ENCODE results near the gene RBM19. TPM values are rescaled to one million over a fixed set of nuclear protein-coding genes. Genes with fewer than 3 reads are reported as not detected.

RBM19 gene
- total RNA-seq, 1 experiment from 2014 or later, result 35.7 TPM

DNA sequence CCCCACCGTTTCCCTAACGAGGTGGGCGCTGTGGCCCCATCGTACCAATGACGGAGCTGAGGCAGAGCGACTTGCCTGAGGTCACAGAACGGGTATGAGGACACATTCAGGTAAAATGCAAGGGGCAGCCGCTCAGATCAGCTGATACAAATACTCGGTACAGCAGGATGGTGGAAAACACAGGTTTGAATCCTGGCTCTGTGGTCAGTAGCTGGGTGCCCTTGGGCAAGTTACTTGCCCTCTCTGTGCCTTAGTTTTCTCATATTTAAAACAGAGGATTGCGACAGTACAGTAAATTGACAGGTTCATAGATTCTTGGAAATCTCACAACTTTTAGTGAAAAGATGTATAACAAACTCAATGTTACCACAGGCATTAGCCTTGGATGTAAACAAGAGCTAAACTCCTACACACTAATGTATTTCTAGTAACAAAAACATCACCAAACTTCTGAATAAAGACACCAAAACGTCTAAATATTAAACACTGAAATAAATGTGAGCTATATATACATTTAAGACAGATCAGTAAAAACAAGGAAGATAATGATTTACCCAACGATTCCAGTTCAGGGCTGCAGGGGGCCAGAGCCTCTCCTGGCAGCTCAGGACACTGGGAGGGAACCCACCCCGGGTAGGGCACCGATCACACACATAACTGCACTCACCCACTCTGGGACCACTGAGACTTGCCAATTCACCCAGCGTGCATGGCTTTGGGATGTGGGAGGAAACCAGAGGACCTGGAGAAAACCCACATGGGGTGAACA is 128.4 kb downstream of the RBM19 start:
- H3K27me3 ChIP-seq (replicated peaks; ENCODE audit: control insufficient read depth, insufficient read depth, low read length), result no peaks in the 10 kb centered on the region
- no peaks in the 10 kb centered on the region for H3K4me1 ChIP-seq
- Mint-ChIP-seq H3K4me1 (ENCODE audit: low read depth, unreplicated experiment) (no peaks in the 10 kb centered on the region), H3K36me3 (ENCODE audit: insufficient read depth, unreplicated experiment) (peaks cover 13% of the 10 kb centered on the region), H3K9me3 (ENCODE audit: unreplicated experiment) (no peaks in the 10 kb centered on the region), H3K27me3 (ENCODE audit: insufficient read depth, unreplicated experiment) (no peaks in the 10 kb centered on the region), H3K27ac (ENCODE audit: unreplicated experiment) (no peak overlapping the region), H3K4me3 (ENCODE audit: unreplicated experiment) (no peak overlapping the region)
- no peak for DNase-seq
- TF ChIP-seq, protein P1, sequence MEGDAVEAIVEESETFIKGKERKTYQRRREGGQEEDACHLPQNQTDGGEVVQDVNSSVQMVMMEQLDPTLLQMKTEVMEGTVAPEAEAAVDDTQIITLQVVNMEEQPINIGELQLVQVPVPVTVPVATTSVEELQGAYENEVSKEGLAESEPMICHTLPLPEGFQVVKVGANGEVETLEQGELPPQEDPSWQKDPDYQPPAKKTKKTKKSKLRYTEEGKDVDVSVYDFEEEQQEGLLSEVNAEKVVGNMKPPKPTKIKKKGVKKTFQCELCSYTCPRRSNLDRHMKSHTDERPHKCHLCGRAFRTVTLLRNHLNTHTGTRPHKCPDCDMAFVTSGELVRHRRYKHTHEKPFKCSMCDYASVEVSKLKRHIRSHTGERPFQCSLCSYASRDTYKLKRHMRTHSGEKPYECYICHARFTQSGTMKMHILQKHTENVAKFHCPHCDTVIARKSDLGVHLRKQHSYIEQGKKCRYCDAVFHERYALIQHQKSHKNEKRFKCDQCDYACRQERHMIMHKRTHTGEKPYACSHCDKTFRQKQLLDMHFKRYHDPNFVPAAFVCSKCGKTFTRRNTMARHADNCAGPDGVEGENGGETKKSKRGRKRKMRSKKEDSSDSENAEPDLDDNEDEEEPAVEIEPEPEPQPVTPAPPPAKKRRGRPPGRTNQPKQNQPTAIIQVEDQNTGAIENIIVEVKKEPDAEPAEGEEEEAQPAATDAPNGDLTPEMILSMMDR (IDR thresholded peaks at IDR 0.05; ENCODE audit: insufficient read depth in 1 of 2, low read depth in 1 of 2, low read length in 1 of 2, severe bottlenecking in 1 of 2, unreplicated experiment in 1 of 2), result no peak
- H3K9me3 ChIP-seq, result no peaks in the 10 kb centered on the region
- no TSS peak for BruUV-seq (replicated peaks)
- H3K36me3 ChIP-seq (ENCODE audit: control insufficient read depth, insufficient read depth, low read length), result no peaks in the 10 kb centered on the region
- intact Hi-C loops (cut with micrococcal nuclease; ENCODE audit: unreplicated experiment), result no loop called here
- H3K4me3 ChIP-seq (ENCODE audit: low read depth, low read length), result no peak overlapping the region
- CTCF ChIA-PET, result no interaction called here
- POLR2A ChIA-PET, result no interaction called here

DNA sequence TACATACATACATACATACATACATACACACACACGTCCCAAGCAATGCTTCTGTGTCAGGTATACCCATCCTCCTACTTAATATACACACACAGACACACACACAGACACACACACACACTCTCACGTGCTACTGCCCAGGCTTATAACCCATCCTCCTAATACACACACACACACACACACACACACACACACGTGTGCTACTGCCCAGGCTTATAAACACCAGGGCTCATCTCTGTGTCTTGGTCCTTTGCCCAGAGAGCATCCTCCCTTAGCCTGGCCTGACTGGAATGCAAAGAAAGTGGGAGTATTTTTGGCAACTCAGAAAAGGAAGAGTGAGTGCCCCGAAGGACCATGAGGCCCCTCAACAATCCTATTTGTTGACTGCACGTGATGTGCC is 129.0 kb downstream of the RBM19 start:
- Histone ChIP-seq H3K4me3 (ENCODE audit: low read depth, low read length) (no peak overlapping the region), H3K4me1 (no peaks in the 10 kb centered on the region), H3K36me3 (ENCODE audit: control insufficient read depth, insufficient read depth, low read length) (no peaks in the 10 kb centered on the region), H3K9me3 (no peaks in the 10 kb centered on the region), H3K27me3 (replicated peaks; ENCODE audit: control insufficient read depth, insufficient read depth, low read length) (no peaks in the 10 kb centered on the region)
- Mint-ChIP-seq H3K9me3 (ENCODE audit: unreplicated experiment) (no peaks in the 10 kb centered on the region), H3K27me3 (ENCODE audit: insufficient read depth, unreplicated experiment) (no peaks in the 10 kb centered on the region), H3K27ac (ENCODE audit: unreplicated experiment) (no peak overlapping the region), H3K36me3 (ENCODE audit: insufficient read depth, unreplicated experiment) (peaks cover 13% of the 10 kb centered on the region), H3K4me1 (ENCODE audit: low read depth, unreplicated experiment) (no peaks in the 10 kb centered on the region), H3K4me3 (ENCODE audit: unreplicated experiment) (no peak overlapping the region)
- TF ChIP-seq, protein P1 (IDR thresholded peaks at IDR 0.05; ENCODE audit: insufficient read depth in 1 of 2, low read depth in 1 of 2, low read length in 1 of 2, severe bottlenecking in 1 of 2, unreplicated experiment in 1 of 2), result no peak
- no TSS peak for BruUV-seq (replicated peaks)
- POLR2A ChIA-PET, result no interaction called here
- CTCF ChIA-PET, result no interaction called here
- no peak for DNase-seq
- intact Hi-C loops (cut with micrococcal nuclease; ENCODE audit: unreplicated experiment), result no loop called here

DNA sequence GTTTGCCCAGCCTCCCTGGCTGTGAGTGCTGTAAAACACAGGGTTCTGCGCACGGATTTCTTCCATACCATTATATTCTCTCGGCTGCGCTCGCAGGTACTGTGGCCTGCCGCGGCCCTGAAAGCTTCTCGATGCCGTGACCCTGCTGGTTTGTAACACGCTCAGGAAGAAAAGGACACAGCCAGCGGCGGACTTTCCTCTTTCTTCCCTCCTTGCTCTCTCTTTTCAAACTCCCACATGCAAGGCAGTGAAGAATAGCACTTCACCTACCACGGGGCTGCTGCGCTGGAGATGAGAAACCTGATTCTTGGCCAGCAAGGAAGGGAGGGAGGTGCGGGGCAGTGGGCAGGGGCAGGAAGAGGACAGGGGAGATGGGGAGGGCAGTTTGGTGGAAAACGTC is 130.2 kb downstream of the RBM19 start:
- DNase-seq, result no peak
- peaks cover 12% of the 10 kb centered on the region for H3K36me3 Mint-ChIP-seq (ENCODE audit: insufficient read depth, unreplicated experiment)
- BruUV-seq (replicated peaks), result no TSS peak

More for the DNA sequence above, 130.2 kb downstream of the RBM19 start:
- TF ChIP-seq, protein P1 (IDR thresholded peaks at IDR 0.05; ENCODE audit: insufficient read depth in 1 of 2, low read depth in 1 of 2, low read length in 1 of 2, severe bottlenecking in 1 of 2, unreplicated experiment in 1 of 2), result no peak
- no peaks in the 10 kb centered on the region for H3K36me3 ChIP-seq (ENCODE audit: control insufficient read depth, insufficient read depth, low read length)
- POLR2A ChIA-PET, result no interaction called here
- Mint-ChIP-seq H3K27me3 (ENCODE audit: insufficient read depth, unreplicated experiment) (no peaks in the 10 kb centered on the region), H3K4me3 (ENCODE audit: unreplicated experiment) (no peak overlapping the region), H3K27ac (ENCODE audit: unreplicated experiment) (no peak overlapping the region), H3K9me3 (ENCODE audit: unreplicated experiment) (no peaks in the 10 kb centered on the region), H3K4me1 (ENCODE audit: low read depth, unreplicated experiment) (no peaks in the 10 kb centered on the region)
- H3K9me3 ChIP-seq, result no peaks in the 10 kb centered on the region
- H3K4me1 ChIP-seq, result no peaks in the 10 kb centered on the region
- CTCF ChIA-PET, result no interaction called here
- no peaks in the 10 kb centered on the region for H3K27me3 ChIP-seq (replicated peaks; ENCODE audit: control insufficient read depth, insufficient read depth, low read length)
- intact Hi-C loops (cut with micrococcal nuclease; ENCODE audit: unreplicated experiment), result no loop called here
- H3K4me3 ChIP-seq (ENCODE audit: low read depth, low read length), result no peak overlapping the region

Data from Caco-2 (cell line).